ENCODE results near the gene SPAG16. TPM values are rescaled to one million over a fixed set of nuclear protein-coding genes. Genes with fewer than 3 reads are reported as not detected.

Gene SPAG16
- total RNA-seq, 1 experiment from 2014 or later, result 16.0 TPM

DNA sequence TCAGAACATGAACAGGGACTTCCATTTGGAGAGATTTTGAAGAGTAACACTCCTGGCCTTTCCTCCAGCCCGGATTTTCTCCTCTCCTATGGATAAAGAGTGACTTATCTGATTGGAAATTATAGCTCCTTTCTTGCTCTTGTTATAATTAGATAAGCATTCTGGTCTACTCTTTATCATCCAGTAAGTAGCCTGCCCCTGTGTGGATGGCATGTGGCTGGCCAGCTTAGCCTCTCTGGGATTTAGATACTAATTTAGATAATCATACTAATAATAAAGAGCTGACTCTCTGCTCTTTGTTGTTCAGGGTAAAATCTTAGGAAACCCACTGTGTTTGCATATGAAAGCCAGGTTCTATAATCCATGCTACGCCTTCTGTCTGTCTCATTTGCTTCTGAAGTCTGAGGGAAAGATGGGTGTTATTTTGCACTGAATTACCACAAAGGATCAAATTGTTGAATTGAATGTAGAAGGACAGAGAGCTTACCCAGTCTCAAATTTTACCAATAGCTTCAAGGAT is 438.8 kb downstream of the SPAG16 start:
- Mint-ChIP-seq H3K36me3 (peaks cover 10% of the 10 kb centered on the region), H3K27ac (peak overlapping the region; percentile 84)
- CTCF ChIA-PET, result interaction anchor here (0.6 to 1.4 kb wide), 3 partner anchors 12 to 54 kb away, joined by 3 to 4 read pairs (median 3); no protein-coding TSS in a partner anchor

DNA sequence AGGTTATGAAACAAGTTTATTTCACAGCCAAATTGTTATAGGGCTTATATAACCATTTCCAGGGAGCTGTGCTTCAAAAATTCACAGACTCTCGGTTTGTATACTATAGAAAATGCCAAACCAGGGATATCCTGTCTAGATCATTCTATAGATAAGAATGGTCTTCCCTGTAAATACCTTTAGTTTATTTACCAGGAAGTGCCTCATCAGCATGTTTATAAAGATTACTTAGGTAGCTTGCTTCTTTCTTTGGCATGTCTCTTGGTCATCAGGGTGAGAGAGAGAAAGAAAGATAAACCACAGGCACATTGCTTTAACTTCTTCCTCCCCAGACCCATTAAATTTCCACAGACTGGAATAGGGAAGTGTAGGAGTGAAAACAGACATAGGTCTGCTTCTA is 439.4 kb downstream of the SPAG16 start:
- no peak overlapping the region for H3K4me3 Mint-ChIP-seq
- H3K36me3 Mint-ChIP-seq, result peaks cover 10% of the 10 kb centered on the region
- peaks cover 22% of the 10 kb centered on the region for H3K4me1 Mint-ChIP-seq
- no peaks in the 10 kb centered on the region for H3K27me3 Mint-ChIP-seq (ENCODE audit: low read depth)
- CTCF ChIA-PET, result interaction anchor here (0.8 to 1.4 kb wide), 2 partner anchors 12 to 36 kb away, joined by 3 read pairs; no protein-coding TSS in a partner anchor
- peak overlapping the region; percentile 84 for H3K27ac Mint-ChIP-seq
- POLR2A ChIA-PET, result no interaction called here
- ATAC-seq, result peak; percentile 19
- peaks cover 9% of the 10 kb centered on the region for H3K9me3 Mint-ChIP-seq
- DNase-seq (ENCODE audit: low spot score), result no peak
- TF ChIP-seq TEAD4 (CRISPR knock-in tag; IDR thresholded peaks at IDR 0.05) (no peak), ZNF232 (CRISPR knock-in tag; IDR thresholded peaks at IDR 0.05) (no peak), HMGA2 (CRISPR knock-in tag; IDR thresholded peaks at IDR 0.05) (no peak), TCF7 (CRISPR knock-in tag; IDR thresholded peaks at IDR 0.05; ENCODE audit: low read depth) (no peak)
- TF ChIP-seq, protein P1, sequence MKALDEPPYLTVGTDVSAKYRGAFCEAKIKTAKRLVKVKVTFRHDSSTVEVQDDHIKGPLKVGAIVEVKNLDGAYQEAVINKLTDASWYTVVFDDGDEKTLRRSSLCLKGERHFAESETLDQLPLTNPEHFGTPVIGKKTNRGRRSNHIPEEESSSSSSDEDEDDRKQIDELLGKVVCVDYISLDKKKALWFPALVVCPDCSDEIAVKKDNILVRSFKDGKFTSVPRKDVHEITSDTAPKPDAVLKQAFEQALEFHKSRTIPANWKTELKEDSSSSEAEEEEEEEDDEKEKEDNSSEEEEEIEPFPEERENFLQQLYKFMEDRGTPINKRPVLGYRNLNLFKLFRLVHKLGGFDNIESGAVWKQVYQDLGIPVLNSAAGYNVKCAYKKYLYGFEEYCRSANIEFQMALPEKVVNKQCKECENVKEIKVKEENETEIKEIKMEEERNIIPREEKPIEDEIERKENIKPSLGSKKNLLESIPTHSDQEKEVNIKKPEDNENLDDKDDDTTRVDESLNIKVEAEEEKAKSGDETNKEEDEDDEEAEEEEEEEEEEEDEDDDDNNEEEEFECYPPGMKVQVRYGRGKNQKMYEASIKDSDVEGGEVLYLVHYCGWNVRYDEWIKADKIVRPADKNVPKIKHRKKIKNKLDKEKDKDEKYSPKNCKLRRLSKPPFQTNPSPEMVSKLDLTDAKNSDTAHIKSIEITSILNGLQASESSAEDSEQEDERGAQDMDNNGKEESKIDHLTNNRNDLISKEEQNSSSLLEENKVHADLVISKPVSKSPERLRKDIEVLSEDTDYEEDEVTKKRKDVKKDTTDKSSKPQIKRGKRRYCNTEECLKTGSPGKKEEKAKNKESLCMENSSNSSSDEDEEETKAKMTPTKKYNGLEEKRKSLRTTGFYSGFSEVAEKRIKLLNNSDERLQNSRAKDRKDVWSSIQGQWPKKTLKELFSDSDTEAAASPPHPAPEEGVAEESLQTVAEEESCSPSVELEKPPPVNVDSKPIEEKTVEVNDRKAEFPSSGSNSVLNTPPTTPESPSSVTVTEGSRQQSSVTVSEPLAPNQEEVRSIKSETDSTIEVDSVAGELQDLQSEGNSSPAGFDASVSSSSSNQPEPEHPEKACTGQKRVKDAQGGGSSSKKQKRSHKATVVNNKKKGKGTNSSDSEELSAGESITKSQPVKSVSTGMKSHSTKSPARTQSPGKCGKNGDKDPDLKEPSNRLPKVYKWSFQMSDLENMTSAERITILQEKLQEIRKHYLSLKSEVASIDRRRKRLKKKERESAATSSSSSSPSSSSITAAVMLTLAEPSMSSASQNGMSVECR (CRISPR knock-in tag; IDR thresholded peaks at IDR 0.05; ENCODE audit: borderline replicate concordance), result no peak
- TF ChIP-seq, protein P2, sequence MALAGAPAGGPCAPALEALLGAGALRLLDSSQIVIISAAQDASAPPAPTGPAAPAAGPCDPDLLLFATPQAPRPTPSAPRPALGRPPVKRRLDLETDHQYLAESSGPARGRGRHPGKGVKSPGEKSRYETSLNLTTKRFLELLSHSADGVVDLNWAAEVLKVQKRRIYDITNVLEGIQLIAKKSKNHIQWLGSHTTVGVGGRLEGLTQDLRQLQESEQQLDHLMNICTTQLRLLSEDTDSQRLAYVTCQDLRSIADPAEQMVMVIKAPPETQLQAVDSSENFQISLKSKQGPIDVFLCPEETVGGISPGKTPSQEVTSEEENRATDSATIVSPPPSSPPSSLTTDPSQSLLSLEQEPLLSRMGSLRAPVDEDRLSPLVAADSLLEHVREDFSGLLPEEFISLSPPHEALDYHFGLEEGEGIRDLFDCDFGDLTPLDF (CRISPR knock-in tag; IDR thresholded peaks at IDR 0.05), result no peak
- TF ChIP-seq, protein P3, sequence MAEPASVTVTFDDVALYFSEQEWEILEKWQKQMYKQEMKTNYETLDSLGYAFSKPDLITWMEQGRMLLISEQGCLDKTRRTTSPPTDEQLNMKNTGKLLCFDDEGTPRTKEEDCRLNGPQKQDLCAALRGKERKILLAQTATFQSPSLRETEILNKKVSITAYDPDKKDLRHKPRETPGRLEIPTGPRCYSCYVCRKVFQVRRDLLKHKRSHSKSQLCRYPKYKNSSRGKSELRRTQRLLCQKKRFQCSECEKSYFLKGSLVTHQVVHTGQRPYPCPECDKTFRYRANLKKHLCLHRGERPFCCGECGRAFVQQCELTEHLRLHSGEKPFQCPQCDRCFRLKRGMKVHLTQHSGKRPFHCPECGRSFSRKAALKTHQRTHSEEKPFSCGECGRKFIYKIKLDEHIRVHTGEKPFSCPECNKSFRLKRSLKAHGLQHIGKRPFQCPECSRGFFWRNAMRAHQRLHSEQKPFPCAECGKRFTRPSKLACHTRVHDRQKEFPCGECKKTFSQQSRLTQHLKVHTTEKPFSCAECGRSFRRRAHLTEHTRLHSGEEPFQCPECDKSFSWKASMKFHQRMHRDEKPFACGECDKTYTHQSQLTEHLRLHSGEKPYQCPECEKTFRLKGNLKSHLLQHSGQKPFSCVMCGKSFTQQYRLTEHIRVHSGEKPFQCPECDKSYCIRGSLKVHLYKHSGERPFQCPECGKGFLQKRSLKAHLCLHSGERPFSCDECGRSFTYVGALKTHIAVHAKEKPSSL (CRISPR knock-in tag; conservative IDR thresholded peaks at IDR 0.05), result no peak
- TF ChIP-seq, protein P4, sequence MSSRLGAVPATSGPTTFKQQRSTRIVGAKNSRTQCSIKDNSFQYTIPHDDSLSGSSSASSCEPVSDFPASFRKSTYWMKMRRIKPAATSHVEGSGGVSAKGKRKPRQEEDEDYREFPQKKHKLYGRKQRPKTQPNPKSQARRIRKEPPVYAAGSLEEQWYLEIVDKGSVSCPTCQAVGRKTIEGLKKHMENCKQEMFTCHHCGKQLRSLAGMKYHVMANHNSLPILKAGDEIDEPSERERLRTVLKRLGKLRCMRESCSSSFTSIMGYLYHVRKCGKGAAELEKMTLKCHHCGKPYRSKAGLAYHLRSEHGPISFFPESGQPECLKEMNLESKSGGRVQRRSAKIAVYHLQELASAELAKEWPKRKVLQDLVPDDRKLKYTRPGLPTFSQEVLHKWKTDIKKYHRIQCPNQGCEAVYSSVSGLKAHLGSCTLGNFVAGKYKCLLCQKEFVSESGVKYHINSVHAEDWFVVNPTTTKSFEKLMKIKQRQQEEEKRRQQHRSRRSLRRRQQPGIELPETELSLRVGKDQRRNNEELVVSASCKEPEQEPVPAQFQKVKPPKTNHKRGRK (CRISPR knock-in tag; IDR thresholded peaks at IDR 0.05; ENCODE audit: borderline replicate concordance), result no peak
- TF ChIP-seq, protein P5, sequence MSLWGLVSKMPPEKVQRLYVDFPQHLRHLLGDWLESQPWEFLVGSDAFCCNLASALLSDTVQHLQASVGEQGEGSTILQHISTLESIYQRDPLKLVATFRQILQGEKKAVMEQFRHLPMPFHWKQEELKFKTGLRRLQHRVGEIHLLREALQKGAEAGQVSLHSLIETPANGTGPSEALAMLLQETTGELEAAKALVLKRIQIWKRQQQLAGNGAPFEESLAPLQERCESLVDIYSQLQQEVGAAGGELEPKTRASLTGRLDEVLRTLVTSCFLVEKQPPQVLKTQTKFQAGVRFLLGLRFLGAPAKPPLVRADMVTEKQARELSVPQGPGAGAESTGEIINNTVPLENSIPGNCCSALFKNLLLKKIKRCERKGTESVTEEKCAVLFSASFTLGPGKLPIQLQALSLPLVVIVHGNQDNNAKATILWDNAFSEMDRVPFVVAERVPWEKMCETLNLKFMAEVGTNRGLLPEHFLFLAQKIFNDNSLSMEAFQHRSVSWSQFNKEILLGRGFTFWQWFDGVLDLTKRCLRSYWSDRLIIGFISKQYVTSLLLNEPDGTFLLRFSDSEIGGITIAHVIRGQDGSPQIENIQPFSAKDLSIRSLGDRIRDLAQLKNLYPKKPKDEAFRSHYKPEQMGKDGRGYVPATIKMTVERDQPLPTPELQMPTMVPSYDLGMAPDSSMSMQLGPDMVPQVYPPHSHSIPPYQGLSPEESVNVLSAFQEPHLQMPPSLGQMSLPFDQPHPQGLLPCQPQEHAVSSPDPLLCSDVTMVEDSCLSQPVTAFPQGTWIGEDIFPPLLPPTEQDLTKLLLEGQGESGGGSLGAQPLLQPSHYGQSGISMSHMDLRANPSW (CRISPR knock-in tag; conservative IDR thresholded peaks at IDR 0.05; ENCODE audit: low read depth), result no peak
- TF ChIP-seq, protein P6, sequence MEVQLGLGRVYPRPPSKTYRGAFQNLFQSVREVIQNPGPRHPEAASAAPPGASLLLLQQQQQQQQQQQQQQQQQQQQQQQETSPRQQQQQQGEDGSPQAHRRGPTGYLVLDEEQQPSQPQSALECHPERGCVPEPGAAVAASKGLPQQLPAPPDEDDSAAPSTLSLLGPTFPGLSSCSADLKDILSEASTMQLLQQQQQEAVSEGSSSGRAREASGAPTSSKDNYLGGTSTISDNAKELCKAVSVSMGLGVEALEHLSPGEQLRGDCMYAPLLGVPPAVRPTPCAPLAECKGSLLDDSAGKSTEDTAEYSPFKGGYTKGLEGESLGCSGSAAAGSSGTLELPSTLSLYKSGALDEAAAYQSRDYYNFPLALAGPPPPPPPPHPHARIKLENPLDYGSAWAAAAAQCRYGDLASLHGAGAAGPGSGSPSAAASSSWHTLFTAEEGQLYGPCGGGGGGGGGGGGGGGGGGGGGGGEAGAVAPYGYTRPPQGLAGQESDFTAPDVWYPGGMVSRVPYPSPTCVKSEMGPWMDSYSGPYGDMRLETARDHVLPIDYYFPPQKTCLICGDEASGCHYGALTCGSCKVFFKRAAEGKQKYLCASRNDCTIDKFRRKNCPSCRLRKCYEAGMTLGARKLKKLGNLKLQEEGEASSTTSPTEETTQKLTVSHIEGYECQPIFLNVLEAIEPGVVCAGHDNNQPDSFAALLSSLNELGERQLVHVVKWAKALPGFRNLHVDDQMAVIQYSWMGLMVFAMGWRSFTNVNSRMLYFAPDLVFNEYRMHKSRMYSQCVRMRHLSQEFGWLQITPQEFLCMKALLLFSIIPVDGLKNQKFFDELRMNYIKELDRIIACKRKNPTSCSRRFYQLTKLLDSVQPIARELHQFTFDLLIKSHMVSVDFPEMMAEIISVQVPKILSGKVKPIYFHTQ (CRISPR knock-in tag; IDR thresholded peaks at IDR 0.05), result no peak

More for the DNA sequence above, 438.8 kb downstream of the SPAG16 start:
- Mint-ChIP-seq H3K9me3 (peaks cover 9% of the 10 kb centered on the region), H3K27me3 (ENCODE audit: low read depth) (no peaks in the 10 kb centered on the region), H3K4me3 (no peak overlapping the region), H3K4me1 (peaks cover 22% of the 10 kb centered on the region)
- DNase-seq (ENCODE audit: low spot score), result no peak
- TF ChIP-seq RELA (CRISPR knock-in tag; IDR thresholded peaks at IDR 0.05; ENCODE audit: borderline replicate concordance) (no peak), ZNF219 (CRISPR knock-in tag; IDR thresholded peaks at IDR 0.05; ENCODE audit: borderline replicate concordance) (no peak), OVOL2 (CRISPR knock-in tag; IDR thresholded peaks at IDR 0.05; ENCODE audit: borderline replicate concordance) (no peak), FOXK1 (CRISPR knock-in tag; IDR thresholded peaks at IDR 0.05) (no peak)
- TF ChIP-seq, protein P4 (CRISPR knock-in tag; IDR thresholded peaks at IDR 0.05; ENCODE audit: borderline replicate concordance), result no peak
- POLR2A ChIA-PET, result no interaction called here
- peak; percentile 63 for ATAC-seq
